ENCODE measurements around the gene CYTH1. TPM values are rescaled to one million over a fixed set of nuclear protein-coding genes. Genes with fewer than 3 reads are reported as not detected.

Gene CYTH1
- total and polyA plus RNA-seq, 10 of the 15 experiments (the other 5 are each of a cell fraction or from before 2014, with no cell fraction given): 6.6 to 188 (median 145) TPM

GRCh38 chr17:78794399-78794798 is 12.3 kb upstream of the CYTH1 start (continued):
- TF ChIP-seq BCLAF1 (IDR thresholded peaks at IDR 0.05) (no peak), REST (IDR thresholded peaks at IDR 0.05; ENCODE audit: low read depth, low read length) (no peak), NRF1 (conservative IDR thresholded peaks at IDR 0.05; ENCODE audit: low read depth, low read length) (no peak), NKRF (conservative IDR thresholded peaks at IDR 0.05) (no peak), SKIL (IDR thresholded peaks at IDR 0.05; ENCODE audit: low read depth, poor library complexity, severe bottlenecking) (no peak), EP300 (IDR thresholded peaks at IDR 0.05; ENCODE audit: borderline replicate concordance in 1 of 2, control insufficient read depth in 1 of 2, low read depth in 2 of 2, low read length in 2 of 2) (no peak)

Measured in GM12878 (cell line).